22Rv1 (cell line): ENCODE measurements around the gene TOP3A.

ENCODE experiments used
- ZFX ChIP-seq: fragments of 450-650 bp; IDR thresholded peaks from 2 replicates; pipeline ENCODE4 v1.6.1; 2017; ENCODE audit warnings: antibody characterized with exemption, borderline replicate concordance
- TF ChIP-seq, protein P1 (sequence below): fragments of 450-650 bp; IDR thresholded peaks from 2 replicates; pipeline ENCODE4 v1.5.1; 2017; ENCODE audit warnings: mild to moderate bottlenecking

- TF ChIP-seq, protein P1, sequence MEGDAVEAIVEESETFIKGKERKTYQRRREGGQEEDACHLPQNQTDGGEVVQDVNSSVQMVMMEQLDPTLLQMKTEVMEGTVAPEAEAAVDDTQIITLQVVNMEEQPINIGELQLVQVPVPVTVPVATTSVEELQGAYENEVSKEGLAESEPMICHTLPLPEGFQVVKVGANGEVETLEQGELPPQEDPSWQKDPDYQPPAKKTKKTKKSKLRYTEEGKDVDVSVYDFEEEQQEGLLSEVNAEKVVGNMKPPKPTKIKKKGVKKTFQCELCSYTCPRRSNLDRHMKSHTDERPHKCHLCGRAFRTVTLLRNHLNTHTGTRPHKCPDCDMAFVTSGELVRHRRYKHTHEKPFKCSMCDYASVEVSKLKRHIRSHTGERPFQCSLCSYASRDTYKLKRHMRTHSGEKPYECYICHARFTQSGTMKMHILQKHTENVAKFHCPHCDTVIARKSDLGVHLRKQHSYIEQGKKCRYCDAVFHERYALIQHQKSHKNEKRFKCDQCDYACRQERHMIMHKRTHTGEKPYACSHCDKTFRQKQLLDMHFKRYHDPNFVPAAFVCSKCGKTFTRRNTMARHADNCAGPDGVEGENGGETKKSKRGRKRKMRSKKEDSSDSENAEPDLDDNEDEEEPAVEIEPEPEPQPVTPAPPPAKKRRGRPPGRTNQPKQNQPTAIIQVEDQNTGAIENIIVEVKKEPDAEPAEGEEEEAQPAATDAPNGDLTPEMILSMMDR, result no peak
- TF ChIP-seq ZFX, result no peak
Observed at GRCh38 chr17:18280766-18281371, 33.9 kb downstream of the TOP3A start.
